Lung microvascular endothelial cell (primary cell): ENCODE measurements around the gene PBX3. TPM values are rescaled to one million over a fixed set of nuclear protein-coding genes. Genes with fewer than 3 reads are reported as not detected.

Experiments used
- DNase-seq, 2 donors: peaks; one replicate each; pipeline versions ENCODE4 v3.0.0 to v3.0.0-alpha.2; 2010; ENCODE audit warnings: low read depth in 2 of 2
- total RNA-seq: library from RNA; depleted of rRNA; stranded (reverse); fragments of >200 nt; gene quantifications from 2 replicates; pipeline ENCODE4 v1.2.1, GENCODE V29; 2014

Gene PBX3
- total RNA-seq, 1 donor from 2014 or later: 4.0 TPM

- DNase-seq: no peak
Observed at GRCh38 chr9:125861405-125862058, 114.4 kb downstream of the PBX3 start.

GRCh38 chr9:125863923-125864322 is 116.8 kb downstream of the PBX3 start:
- DNase-seq: no peak

DNA sequence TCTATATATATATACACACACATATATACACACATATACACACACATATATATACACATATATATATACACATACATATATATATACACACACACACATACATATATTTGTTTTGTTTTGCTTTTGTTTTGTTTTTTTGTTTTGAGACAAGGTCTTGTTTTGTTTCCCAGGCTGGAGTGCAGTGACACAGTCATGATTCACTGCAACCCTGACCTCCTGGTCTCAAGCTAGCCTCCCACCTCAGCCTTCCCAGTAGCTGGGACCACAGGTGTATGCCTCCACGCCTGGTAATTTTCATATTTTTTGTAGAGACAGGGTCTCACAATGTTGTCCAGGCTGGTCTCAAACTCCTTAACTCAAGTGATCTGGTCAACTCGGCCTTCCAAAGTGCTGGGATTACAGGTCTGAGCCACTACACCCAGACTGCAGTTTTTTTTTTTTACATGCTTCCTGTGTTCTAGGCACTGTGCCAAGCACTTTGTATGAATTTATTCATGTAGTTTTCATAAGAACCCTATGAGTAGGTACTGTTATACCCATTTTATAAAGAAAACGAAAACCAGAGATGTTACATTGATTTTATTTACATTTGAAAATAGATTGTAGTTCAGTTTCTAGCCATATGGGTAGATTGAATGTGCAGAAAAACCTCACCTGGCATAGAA is 120.7 kb downstream of the PBX3 start:
- peak; percentile 89 to 90 for DNase-seq

GRCh38 chr9:125878164-125878631 is 131.0 kb downstream of the PBX3 start:
- DNase-seq: no peak

GRCh38 chr9:125881042-125881441 is 133.9 kb downstream of the PBX3 start:
- DNase-seq: no peak

DNA sequence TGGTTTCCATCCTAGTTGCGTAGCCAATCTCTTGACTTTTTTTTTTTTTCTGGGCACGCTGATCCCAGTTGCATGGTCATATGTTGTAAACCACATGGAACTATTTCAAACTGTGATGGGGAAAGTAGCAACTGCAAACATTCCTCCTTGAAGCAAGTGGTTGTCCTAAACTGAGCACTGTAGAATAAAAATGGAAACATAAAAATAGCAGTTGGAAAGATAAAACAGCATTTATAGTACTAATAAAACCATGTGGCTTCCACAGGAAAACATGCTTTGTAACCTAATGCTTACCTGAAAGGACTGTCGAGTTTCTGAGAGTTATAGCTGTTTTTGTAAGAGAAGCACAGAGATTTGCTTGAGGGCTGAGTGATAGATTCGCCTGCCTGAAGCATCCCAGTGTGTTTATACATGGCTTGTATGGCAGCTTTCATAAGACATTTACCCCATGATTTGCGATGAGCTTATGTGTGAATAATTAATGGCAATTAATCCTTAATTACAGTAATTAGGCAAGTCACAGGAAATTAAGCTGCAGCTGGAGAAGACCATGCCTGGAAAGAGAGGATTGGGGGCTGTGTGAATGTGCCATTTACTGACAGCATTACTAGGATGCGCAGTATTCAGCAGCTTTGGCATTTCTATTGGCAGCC is 136.5 kb downstream of the PBX3 start:
- DNase-seq: no peak

DNA sequence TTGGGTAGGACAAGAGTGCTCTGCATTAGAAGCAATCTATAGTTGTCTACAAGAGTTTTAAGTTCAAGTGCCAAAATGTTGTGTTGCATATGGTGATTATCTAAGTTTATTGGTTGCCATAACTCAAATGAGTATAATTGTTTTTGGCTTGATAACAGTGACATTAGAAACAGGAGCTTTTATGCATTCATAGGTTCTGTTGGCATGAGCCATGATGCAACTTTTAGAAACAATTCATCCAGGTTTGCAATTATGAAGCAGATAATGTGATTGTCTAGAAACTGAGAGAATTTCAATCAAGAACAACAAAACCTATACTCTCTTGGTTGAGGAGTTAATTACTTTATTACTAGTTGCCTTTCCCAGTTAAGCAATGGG is 137.0 kb downstream of the PBX3 start:
- no peak for DNase-seq

DNA sequence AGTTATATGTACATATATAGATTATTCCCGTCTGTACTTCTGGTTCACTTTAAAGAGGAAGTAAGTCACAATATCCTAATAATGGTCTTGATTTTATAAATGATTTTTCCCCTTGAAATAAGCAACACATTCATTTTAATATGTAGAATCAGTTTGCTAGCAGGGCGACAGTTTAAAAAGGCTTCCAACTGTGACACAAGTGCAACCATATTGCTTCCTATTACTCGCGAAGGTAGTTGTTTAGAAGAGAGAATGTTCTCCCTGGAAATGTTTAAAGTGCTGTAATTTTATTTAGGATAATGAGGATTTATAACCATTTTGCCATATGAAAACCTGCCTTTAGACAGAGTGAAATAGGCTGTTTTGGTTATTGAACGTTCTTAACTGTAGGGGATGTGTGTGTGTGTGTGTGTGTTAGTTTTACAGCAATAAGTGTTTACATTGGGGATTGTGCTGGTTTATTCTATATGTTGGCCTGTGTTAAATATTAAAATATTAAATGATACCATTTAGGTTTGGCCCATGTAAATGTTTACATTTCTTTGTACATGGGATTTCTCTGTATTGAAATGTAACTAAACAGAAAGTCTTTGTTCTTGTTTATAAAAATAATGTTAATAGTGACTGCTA is 138.3 kb downstream of the PBX3 start:
- DNase-seq: no peak

- DNase-seq: no peak
Observed at GRCh38 chr9:125886365-125886764, 139.2 kb downstream of the PBX3 start.

DNA sequence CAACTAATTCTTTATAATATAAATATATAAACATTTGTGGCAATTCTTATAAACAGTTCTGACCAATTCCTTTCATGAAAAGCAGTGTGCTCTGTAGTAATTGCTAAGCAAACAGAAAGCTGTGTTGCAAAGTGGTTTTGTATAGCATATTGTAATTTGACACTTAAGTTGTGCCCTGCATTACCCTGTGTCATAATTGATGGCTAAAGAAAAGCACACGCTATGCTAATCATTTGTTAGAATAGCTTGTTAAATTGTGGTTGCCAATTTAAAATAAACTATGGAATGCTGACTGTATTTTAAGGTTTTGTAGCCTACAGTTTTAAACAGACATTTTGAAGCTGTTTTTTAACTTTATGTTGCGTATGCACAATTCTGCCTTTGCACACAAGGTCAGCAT is 140.0 kb downstream of the PBX3 start:
- DNase-seq: no peak

DNA sequence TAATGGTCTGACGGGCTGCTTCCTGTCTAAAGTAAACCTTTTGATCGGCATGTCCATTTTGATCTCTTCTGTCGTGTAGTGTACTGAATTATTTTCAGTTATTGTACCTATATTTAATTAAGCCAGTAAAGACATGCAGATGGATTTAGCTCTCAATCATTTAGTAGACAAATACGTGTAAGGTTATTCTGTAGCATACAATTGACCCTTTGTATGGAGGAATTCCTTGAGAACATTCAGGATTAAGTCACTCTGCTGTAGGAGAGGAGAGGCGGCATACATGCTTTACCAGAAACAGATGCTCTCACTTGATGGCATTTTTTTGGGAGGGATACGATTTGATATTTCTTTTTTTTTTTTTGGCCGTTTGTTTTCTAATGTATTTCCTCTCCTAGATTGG is 141.0 kb downstream of the PBX3 start:
- no peak for DNase-seq

DNA sequence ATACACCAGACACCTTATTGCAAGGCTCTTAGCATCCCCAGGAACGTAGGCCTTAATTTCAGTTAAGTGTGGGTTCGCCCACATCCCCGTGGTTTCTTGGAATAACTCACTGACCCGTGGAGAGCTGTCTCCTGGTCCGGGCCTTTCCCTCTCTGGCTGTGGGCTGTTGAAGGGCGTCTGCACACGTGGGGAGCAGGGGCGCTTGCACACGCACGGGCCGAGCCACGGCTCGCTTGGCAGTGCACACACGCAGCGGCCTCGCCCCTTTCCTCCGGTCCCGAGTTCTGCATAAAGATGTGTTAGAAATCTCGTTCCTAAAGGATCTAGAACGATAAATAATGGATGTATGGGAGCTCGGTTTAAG is 141.9 kb downstream of the PBX3 start:
- peak in 1 of 2 donors; percentile 45 for DNase-seq

GRCh38 chr9:125889476-125890419 is 142.6 kb downstream of the PBX3 start:
- peak; percentile 47 to 50 for DNase-seq

- DNase-seq: no peak
Observed at GRCh38 chr9:125890826-125891225, 143.7 kb downstream of the PBX3 start.

DNA sequence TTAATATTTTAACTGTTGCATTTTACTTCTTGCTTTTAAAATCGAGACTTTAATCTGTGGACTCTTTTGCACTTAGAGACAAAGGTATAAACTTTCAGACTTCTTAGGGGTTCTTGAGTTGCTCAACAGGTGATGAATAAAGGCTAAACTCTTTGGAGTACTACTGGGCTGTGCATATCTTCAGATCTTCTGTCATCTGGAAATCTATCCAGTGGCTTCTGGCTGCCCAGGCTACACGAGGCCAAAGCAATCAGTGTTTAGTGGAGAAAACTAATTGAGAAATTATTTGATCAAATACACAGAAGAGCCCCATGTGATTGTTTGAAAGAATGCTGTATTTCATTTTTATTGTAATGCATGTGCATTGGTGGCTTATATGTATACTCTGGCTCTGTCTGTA is 146.1 kb downstream of the PBX3 start:
- no peak for DNase-seq

GRCh38 chr9:125894566-125894965 is 147.4 kb downstream of the PBX3 start:
- DNase-seq: no peak

DNA sequence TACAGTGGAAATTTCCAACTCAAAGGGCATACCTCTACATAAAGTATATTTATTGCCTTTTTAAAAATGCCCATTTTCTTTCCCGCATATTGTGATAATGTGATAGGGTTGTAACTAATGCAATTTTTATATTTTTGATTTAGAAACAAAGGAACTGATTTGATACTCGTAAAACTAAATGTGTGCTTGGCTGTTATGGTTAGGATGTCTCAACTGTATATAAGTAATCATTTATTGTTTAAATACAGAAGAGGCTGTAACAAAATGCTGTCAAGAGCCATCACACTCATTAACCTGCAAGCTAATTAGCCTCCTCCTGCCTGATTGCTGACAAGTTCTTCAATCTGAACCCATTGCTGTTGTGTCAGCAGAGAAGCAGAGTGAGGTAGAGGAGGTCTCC is 149.2 kb downstream of the PBX3 start:
- no peak for DNase-seq

GRCh38 chr9:125896964-125897363 is 149.8 kb downstream of the PBX3 start:
- no peak for DNase-seq

DNA sequence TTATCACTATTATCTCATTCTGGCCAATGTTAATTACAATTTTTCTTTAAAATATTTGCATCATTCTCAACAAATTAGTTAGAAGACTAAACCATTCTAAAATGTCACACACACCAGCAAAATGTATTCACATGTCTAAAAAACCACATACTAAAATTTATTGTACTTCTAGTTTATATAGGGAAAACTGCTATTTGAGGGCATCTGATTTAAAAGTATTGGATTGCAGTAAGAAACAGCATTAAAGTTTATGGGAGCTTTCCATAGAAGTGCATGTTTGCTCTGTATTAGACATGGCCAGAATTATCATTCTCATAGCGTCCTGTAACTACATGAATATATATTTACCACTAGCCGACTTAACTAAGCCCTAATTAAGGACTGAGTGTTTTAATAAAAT is 150.3 kb downstream of the PBX3 start:
- no peak for DNase-seq

- peak in 1 of 2 donors; percentile 37 for DNase-seq
Observed at GRCh38 chr9:125902214-125902613, 155.0 kb downstream of the PBX3 start.

- DNase-seq: no peak
Observed at GRCh38 chr9:125902831-125903512, 155.8 kb downstream of the PBX3 start.
